Tibial nerve (tissue), 3 donors: ENCODE data around the gene GIMD1.

Experiments
- POLR2A ChIP-seq, 2 donors: fragments of 450-650 bp; IDR thresholded peaks; one replicate each; pipeline ENCODE4 v1.6.1; 2017; ENCODE audit warnings: antibody characterized with exemption in 2 of 2, mild to moderate bottlenecking in 2 of 2, moderate library complexity in 2 of 2
- TF ChIP-seq, protein P1 (sequence below), 5 experiments: fragments of 200-600 bp in 3 of 5; fragments of 450-650 bp in 2 of 5; sonication (generic) in 3 of 5; IDR thresholded peaks; one replicate each; pipeline ENCODE4 v1.5.1; 2016 to 2019; ENCODE audit warnings: antibody characterized with exemption in 5 of 5, mild to moderate bottlenecking in 3 of 5, moderate library complexity in 2 of 5

DNA sequence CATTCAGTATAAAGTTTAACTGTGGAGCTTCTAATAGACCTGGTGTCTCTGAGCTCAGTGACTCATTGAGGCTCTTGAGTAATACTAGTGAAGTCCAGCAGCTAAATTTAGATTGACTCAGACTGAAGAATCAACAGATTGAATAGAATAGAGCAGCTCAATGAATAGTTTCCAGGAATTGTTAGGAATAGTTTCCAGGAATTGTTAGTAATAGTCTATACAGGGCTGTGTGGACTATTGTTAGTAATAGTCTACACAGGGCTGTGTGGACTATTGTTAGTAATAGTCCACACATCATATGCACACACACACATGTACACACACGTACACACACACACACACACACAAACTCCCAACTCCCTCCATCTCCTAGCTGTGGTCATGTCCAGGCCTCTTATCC, 3.0 kb downstream of the GIMD1 start:
- TF ChIP-seq, protein P1, sequence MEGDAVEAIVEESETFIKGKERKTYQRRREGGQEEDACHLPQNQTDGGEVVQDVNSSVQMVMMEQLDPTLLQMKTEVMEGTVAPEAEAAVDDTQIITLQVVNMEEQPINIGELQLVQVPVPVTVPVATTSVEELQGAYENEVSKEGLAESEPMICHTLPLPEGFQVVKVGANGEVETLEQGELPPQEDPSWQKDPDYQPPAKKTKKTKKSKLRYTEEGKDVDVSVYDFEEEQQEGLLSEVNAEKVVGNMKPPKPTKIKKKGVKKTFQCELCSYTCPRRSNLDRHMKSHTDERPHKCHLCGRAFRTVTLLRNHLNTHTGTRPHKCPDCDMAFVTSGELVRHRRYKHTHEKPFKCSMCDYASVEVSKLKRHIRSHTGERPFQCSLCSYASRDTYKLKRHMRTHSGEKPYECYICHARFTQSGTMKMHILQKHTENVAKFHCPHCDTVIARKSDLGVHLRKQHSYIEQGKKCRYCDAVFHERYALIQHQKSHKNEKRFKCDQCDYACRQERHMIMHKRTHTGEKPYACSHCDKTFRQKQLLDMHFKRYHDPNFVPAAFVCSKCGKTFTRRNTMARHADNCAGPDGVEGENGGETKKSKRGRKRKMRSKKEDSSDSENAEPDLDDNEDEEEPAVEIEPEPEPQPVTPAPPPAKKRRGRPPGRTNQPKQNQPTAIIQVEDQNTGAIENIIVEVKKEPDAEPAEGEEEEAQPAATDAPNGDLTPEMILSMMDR (IDR thresholded peaks at IDR 0.05), result no peak
- TF ChIP-seq POLR2A (IDR thresholded peaks at IDR 0.05), result no peak
